K562 (cell line): ENCODE data around the gene NPAS3. TPM values are rescaled to one million over a fixed set of nuclear protein-coding genes. Genes with fewer than 3 reads are reported as not detected.

ENCODE experiments used
- ATAC-seq: fragments of 200-7000 bp; cut with Tn5 transposase; 3 replicates; pipeline ENCODE4 v1.9.1; 2020; ENCODE audit warnings: moderate library complexity
- BruUV-seq: library from RNA; stranded (reverse); fragments of 400-500 nt; replicated peaks from 2 replicates; lab custom pipeline; 2021; lab: Mats Ljungman, UMichigan
- CTCF ChIA-PET: fragments of 300-600 bp; formaldehyde crosslinking; extraction: SDS; loops from one replicate; lab custom pipeline; 2021; ENCODE audit warnings: low intra/inter-chr PET ratio; lab: Yijun Ruan, JAX
- POLR2A ChIA-PET: fragments of 300-600, 350-650 bp; sonication (Branson Sonifier 250); formaldehyde crosslinking; extraction: SDS; loops from one replicate; lab custom pipeline; 2021; ENCODE audit warnings: antibody characterized with exemption, inconsistent platforms; lab: Yijun Ruan, JAX
- DNase-seq, 4 experiments: peaks; one replicate each; pipeline versions ENCODE4 v3.0.0 to v3.0.0-alpha.2; 2011 to 2018; ENCODE audit warnings: low spot score in 3 of 4, mixed read lengths in 3 of 4; ENCODE audit errors: extremely low read depth in 1 of 4
- FAIRE-seq: peaks from 2 replicates; lab custom pipeline; 2011; peaks lifted over from hg19 to GRCh38; lab: Jason Lieb, UNC
- H2AFZ ChIP-seq: 2 replicates; pipeline ENCODE4 v1.6.0; 2011; ENCODE audit warnings: low read depth, low read length, control low read depth, inconsistent platforms
- H3K27ac ChIP-seq: fragments of 200-600 bp; 3 replicates; pipeline ENCODE4 v1.8.0; 2011; ENCODE audit warnings: low read depth, mild to moderate bottlenecking, control low read depth, inconsistent platforms, low read length, moderate library complexity, mixed read lengths; ENCODE audit errors: extremely low read depth
- H3K27me3 ChIP-seq, 2 experiments: fragments of 300-600 bp in 1 of 2; 2 replicates in 1 of 2; 3 replicates in 1 of 2; pipeline versions ENCODE4 v1.6.0 to v1.8.0; 2011; ENCODE audit warnings: inconsistent platforms in 2 of 2, low read length in 2 of 2, mild to moderate bottlenecking in 1 of 2, mixed read lengths in 1 of 2, moderate library complexity in 1 of 2; ENCODE audit not compliant: control insufficient read depth in 2 of 2, insufficient read depth in 2 of 2
- H3K36me3 ChIP-seq: fragments of 300-600 bp; 3 replicates; pipeline ENCODE4 v1.8.0; 2011; ENCODE audit warnings: mild to moderate bottlenecking, low read length, inconsistent platforms; ENCODE audit not compliant: control insufficient read depth, insufficient read depth
- H3K4me1 ChIP-seq, 2 experiments: fragments of 200-600 bp in 1 of 2; replicated peaks in 1 of 2; 2 replicates in 1 of 2; 3 replicates in 1 of 2; pipeline versions ENCODE4 v1.5.1 to v1.8.0; 2011; ENCODE audit warnings: inconsistent platforms in 2 of 2, low read length in 2 of 2, mild to moderate bottlenecking in 1 of 2, mixed read lengths in 1 of 2, moderate library complexity in 1 of 2; ENCODE audit not compliant: control insufficient read depth in 2 of 2, insufficient read depth in 2 of 2
- H3K4me2 ChIP-seq: 2 replicates; pipeline ENCODE4 v1.6.1; 2011; ENCODE audit warnings: low read length, control low read depth, inconsistent platforms, mixed read lengths; ENCODE audit not compliant: insufficient read depth
- H3K4me3 ChIP-seq: fragments of 200-600 bp; sonication (generic), shearing (Covaris generic); 2 replicates; pipeline ENCODE4 v1.5.1; 2016; ENCODE audit warnings: control low read depth, inconsistent platforms
- H3K79me2 ChIP-seq: fragments of 200-600 bp; 3 replicates; pipeline ENCODE4 v1.8.0; 2011; ENCODE audit warnings: low read length, inconsistent platforms; ENCODE audit not compliant: control insufficient read depth, insufficient read depth
- H3K9ac ChIP-seq, 2 experiments: 2 replicates each; pipeline versions ENCODE4 v1.6.0 to v1.6.1; 2011; ENCODE audit warnings: low read depth in 2 of 2, low read length in 2 of 2, control low read depth in 1 of 2, inconsistent platforms in 1 of 2, mild to moderate bottlenecking in 1 of 2, mixed read lengths in 1 of 2; ENCODE audit not compliant: insufficient read depth in 1 of 2
- H3K9me1 ChIP-seq: one replicate; pipeline ENCODE4 v1.6.0; 2011; ENCODE audit warnings: inconsistent platforms, mild to moderate bottlenecking, low read length, moderate library complexity; ENCODE audit not compliant: control insufficient read depth, insufficient read depth
- H3K9me3 ChIP-seq: replicated peaks from 2 replicates; pipeline ENCODE4 v1.5.1; 2011; ENCODE audit warnings: low read depth, low read length, inconsistent platforms; ENCODE audit not compliant: control insufficient read depth, insufficient read depth
- H4K20me1 ChIP-seq: replicated peaks from 2 replicates; pipeline ENCODE4 v1.6.1; 2011; ENCODE audit warnings: low read length, inconsistent platforms, mixed read lengths; ENCODE audit not compliant: control insufficient read depth, insufficient read depth
- ADNP ChIP-seq: fragments of 200-800 bp; sonication (Bioruptor generic); IDR thresholded peaks from 2 replicates; pipeline ENCODE4 v1.6.1; 2016; ENCODE audit warnings: missing genetic modification characterization, missing compliant biosample characterization
- BHLHE40 ChIP-seq: IDR thresholded peaks from 2 replicates; pipeline ENCODE4 v1.6.1; 2011; ENCODE audit warnings: low read length, improper control_type of control experiment
- CEBPB ChIP-seq: fragments of 450-650 bp; IDR thresholded peaks from 2 replicates; pipeline ENCODE4 v1.6.1; 2016; ENCODE audit warnings: missing genetic modification characterization, missing compliant biosample characterization
- ELF4 ChIP-seq: fragments of 450-650 bp; formaldehyde crosslinking; IDR thresholded peaks from 2 replicates; pipeline ENCODE4 v1.4.0; 2022; ENCODE audit warnings: missing genetic modification characterization
- FOXJ2 ChIP-seq: fragments of 200-800 bp; sonication (Bioruptor generic); IDR thresholded peaks from 2 replicates; pipeline ENCODE4 v1.6.1; 2016; ENCODE audit warnings: missing genetic modification characterization, missing compliant biosample characterization
- GABPB1 ChIP-seq: sonication (generic); formaldehyde crosslinking; IDR thresholded peaks from 2 replicates; pipeline ENCODE4 v1.8.0; 2022; ENCODE audit warnings: mild to moderate bottlenecking, missing genetic modification reagents
- MLLT1 ChIP-seq, 2 experiments: fragments of 450-650 bp; IDR thresholded peaks; 2 replicates each; pipeline ENCODE4 v1.6.1; 2016
- PHF21A ChIP-seq: fragments of 450-650 bp; IDR thresholded peaks from 2 replicates; pipeline ENCODE4 v1.6.1; 2017; ENCODE audit warnings: low read depth, borderline replicate concordance
- RCOR1 ChIP-seq, 2 experiments: IDR thresholded peaks; 2 replicates each; pipeline ENCODE4 v1.6.1; 2012; ENCODE audit warnings: low read depth in 2 of 2, low read length in 2 of 2, borderline replicate concordance in 1 of 2, improper control_type of control experiment in 1 of 2
- RUNX1 ChIP-seq: sonication (generic); IDR thresholded peaks from 2 replicates; pipeline ENCODE4 v1.6.1; 2016; ENCODE audit warnings: antibody characterized with exemption, low read depth
- TGIF2 ChIP-seq: sonication (generic); formaldehyde crosslinking; IDR thresholded peaks from 2 replicates; pipeline ENCODE4 v1.8.1; 2022; ENCODE audit warnings: mild to moderate bottlenecking, missing genetic modification reagents, moderate library complexity
- THRAP3 ChIP-seq: fragments of 450-650 bp; IDR thresholded peaks from 2 replicates; pipeline ENCODE4 v1.6.1; 2016; ENCODE audit warnings: mild to moderate bottlenecking, inconsistent platforms, borderline replicate concordance
- XRCC3 ChIP-seq: fragments of 450-650 bp; IDR thresholded peaks from 2 replicates; pipeline ENCODE4 v1.6.1; 2017; ENCODE audit warnings: mild to moderate bottlenecking, moderate library complexity
- ZC3H11A ChIP-seq: IDR thresholded peaks from 2 replicates; pipeline ENCODE4 v1.6.1; 2012; ENCODE audit warnings: low read depth, low read length, improper control_type of control experiment
- ZNF41 ChIP-seq: fragments of 250-450 bp; sonication (Bioruptor Pico); conservative IDR thresholded peaks from 2 replicates; pipeline ENCODE4 v1.4.0; 2020; ENCODE audit warnings: mild to moderate bottlenecking
- ZNF584 ChIP-seq: fragments of 200-800 bp; sonication (Bioruptor generic); IDR thresholded peaks from 2 replicates; pipeline ENCODE4 v1.6.1; 2016; ENCODE audit warnings: low read depth, mild to moderate bottlenecking, missing genetic modification characterization, missing compliant biosample characterization
- ZNF830 ChIP-seq: fragments of 250-450 bp; sonication (Bioruptor Pico); IDR thresholded peaks from 2 replicates; pipeline ENCODE4 v1.5.0; 2021; ENCODE audit warnings: mild to moderate bottlenecking
- WGBS: fragments of 100-300 bp; shearing (Covaris generic); methylation state at CpG from one replicate; pipeline ENCODE4 v1.1.6; 2016; ENCODE audit warnings: low coverage, mixed read lengths; ENCODE audit not compliant: insufficient coverage; ENCODE audit errors: missing lambda C conversion rate; 5-methylcytosine and 5-hydroxymethylcytosine counted together
- in situ Hi-C: fragments of 300-500 bp; cut with MboI; formaldehyde crosslinking; loops from 4 replicates; pipeline ENCODE4 v1.15.0; 2018; ENCODE audit warnings: inconsistent platforms, mixed read lengths
- intact Hi-C: fragments of 100-400 bp; cut with micrococcal nuclease; formaldehyde crosslinking; loops from 2 replicates; pipeline ENCODE4 v1.14.2; 2022
- polyA plus RNA-seq, 8 experiments: library from polyadenylated mRNA; depleted of rRNA in 4 of 8; stranded (reverse) in 5 of 8; unstranded in 3 of 8; fragments of >200 nt; fragmentation: Nextera tagmentation in 2 of 8; fragmentation: Illumina TruSeq in 1 of 8; extraction: Ambion mirVana in 2 of 8; extraction: Trizol in 1 of 8; gene quantifications; 2 replicates each; pipeline versions ENCODE4 v1.2.1 to v1.2.3, GENCODE V29; 2011 to 2014; ENCODE audit warnings: inconsistent platforms in 1 of 8, missing spikeins in 1 of 8
- total RNA-seq, 7 experiments: library from RNA; depleted of rRNA in 6 of 7; stranded (reverse); fragments of >200 nt in 6 of 7; fragmentation: Illumina TruSeq in 2 of 7; extraction: Trizol in 2 of 7; gene quantifications; 2 replicates each; pipeline versions ENCODE4 v1.2.1 to v1.2.3, GENCODE V29; 2011 to 2021; ENCODE audit warnings: low replicate concordance in 1 of 7
- TF ChIP-seq, protein P1 (sequence below): fragments of 450-650 bp; IDR thresholded peaks from 2 replicates; pipeline ENCODE4 v1.6.1; 2017; ENCODE audit warnings: antibody characterized with exemption
- TF ChIP-seq, protein P2 (sequence below): sonication (generic); formaldehyde crosslinking; IDR thresholded peaks from 2 replicates; pipeline ENCODE4 v1.8.1; 2023; ENCODE audit warnings: mild to moderate bottlenecking, missing genetic modification reagents, moderate library complexity

The NPAS3 gene
- total and polyA plus RNA-seq, 9 of the 15 experiments (the other 6 are each of a cell fraction or from before 2014, with no cell fraction given): 0.04 TPM; not detected in 8

DNA sequence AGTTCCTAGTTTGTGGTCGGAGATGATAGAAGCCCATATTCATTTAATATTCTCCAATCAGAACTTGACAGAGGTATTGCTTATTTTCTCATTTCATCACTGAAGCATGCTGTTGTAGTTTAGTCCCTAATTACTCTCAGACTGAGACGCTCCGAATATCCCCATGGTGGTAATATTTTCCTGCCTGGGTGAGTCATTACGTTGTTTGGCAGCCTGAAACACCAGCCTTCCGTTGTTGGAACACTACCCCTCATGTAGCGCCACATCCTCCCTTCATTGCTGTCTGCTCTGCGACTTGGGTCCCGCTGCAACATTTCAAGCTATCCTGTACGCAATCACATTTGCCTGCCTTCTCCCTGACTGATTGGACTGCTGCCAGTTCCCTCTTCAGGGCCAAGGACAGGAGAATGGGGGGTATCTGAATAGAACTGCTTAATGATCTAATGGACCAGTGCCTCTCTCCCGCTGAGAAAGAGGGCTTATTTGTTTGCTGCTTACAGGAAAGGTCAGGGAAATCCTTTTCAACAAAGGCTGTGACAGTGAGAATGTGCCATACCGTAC, 369.1 kb downstream of the NPAS3 start:
- no peak overlapping the region for H3K4me2 ChIP-seq
- no peak overlapping the region for H2AFZ ChIP-seq
- H3K9me1 ChIP-seq: no peaks in the 10 kb centered on the region
- H3K27ac ChIP-seq: no peak overlapping the region
- no peaks in the 10 kb centered on the region for H3K36me3 ChIP-seq
- intact Hi-C loops (no loop called here), in situ Hi-C loops (no loop called here)
- no TSS peak for BruUV-seq
- H4K20me1 ChIP-seq: no peaks in the 10 kb centered on the region
- DNase-seq (no peak), ATAC-seq (no peak), FAIRE-seq (no peak)
- H3K4me1 ChIP-seq: no peaks in the 10 kb centered on the region
- no peaks in the 10 kb centered on the region for H3K79me2 ChIP-seq
- H3K9ac ChIP-seq: no peak overlapping the region
- CTCF ChIA-PET: no interaction called here
- H3K4me3 ChIP-seq: no peak overlapping the region
- 2% methylated on average over 11 of the region's 11 CpGs for WGBS
- TF ChIP-seq PHF21A (no peak), ZNF41 (CRISPR knock-in tag) (no peak), THRAP3 (no peak), XRCC3 (no peak), ZNF584 (no peak), CEBPB (tag) (no peak), ZC3H11A (no peak), RUNX1 (no peak), ZNF830 (no peak), GABPB1 (CRISPR knock-in tag) (no peak), ELF4 (CRISPR knock-in tag) (no peak), FOXJ2 (tag) (no peak), BHLHE40 (no peak), MLLT1 (IDR thresholded peaks at IDR 0.05) (no peak), ADNP (no peak), RCOR1 (IDR thresholded peaks at IDR 0.05; ENCODE audit: borderline replicate concordance in 1 of 2, low read depth in 2 of 2, low read length in 2 of 2) (no peak), TGIF2 (CRISPR knock-in tag) (no peak)
- TF ChIP-seq, protein P1, sequence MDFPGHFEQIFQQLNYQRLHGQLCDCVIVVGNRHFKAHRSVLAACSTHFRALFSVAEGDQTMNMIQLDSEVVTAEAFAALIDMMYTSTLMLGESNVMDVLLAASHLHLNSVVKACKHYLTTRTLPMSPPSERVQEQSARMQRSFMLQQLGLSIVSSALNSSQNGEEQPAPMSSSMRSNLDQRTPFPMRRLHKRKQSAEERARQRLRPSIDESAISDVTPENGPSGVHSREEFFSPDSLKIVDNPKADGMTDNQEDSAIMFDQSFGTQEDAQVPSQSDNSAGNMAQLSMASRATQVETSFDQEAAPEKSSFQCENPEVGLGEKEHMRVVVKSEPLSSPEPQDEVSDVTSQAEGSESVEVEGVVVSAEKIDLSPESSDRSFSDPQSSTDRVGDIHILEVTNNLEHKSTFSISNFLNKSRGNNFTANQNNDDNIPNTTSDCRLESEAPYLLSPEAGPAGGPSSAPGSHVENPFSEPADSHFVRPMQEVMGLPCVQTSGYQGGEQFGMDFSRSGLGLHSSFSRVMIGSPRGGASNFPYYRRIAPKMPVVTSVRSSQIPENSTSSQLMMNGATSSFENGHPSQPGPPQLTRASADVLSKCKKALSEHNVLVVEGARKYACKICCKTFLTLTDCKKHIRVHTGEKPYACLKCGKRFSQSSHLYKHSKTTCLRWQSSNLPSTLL: no peak
- TF ChIP-seq, protein P2, sequence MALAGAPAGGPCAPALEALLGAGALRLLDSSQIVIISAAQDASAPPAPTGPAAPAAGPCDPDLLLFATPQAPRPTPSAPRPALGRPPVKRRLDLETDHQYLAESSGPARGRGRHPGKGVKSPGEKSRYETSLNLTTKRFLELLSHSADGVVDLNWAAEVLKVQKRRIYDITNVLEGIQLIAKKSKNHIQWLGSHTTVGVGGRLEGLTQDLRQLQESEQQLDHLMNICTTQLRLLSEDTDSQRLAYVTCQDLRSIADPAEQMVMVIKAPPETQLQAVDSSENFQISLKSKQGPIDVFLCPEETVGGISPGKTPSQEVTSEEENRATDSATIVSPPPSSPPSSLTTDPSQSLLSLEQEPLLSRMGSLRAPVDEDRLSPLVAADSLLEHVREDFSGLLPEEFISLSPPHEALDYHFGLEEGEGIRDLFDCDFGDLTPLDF (CRISPR knock-in tag): no peak
- no peaks in the 10 kb centered on the region for H3K9me3 ChIP-seq
- POLR2A ChIA-PET: no interaction called here
- no peaks in the 10 kb centered on the region for H3K27me3 ChIP-seq
